H1 (cell line): ENCODE results near the gene DNM2. TPM values are rescaled to one million over a fixed set of nuclear protein-coding genes. Genes with fewer than 3 reads are reported as not detected.

ENCODE experiments used
- CTCF ChIA-PET: fragments of 300-600 bp; sonication (Branson Sonifier 250); formaldehyde crosslinking; loops from one replicate; lab custom pipeline; 2021; ENCODE audit not compliant: partially characterized antibody; lab: Charles Lee
- POLR2A ChIA-PET: fragments of 300-600 bp; sonication (Branson Sonifier 250); formaldehyde crosslinking; loops from one replicate; lab custom pipeline; 2021; ENCODE audit warnings: inconsistent platforms; ENCODE audit not compliant: partially characterized antibody; lab: Charles Lee
- DNase-seq, 2 experiments: peaks; one replicate each; pipeline versions ENCODE4 v3.0.0 to v3.0.0-alpha.2; 2010 to 2022; ENCODE audit warnings: low spot score in 2 of 2, low read depth in 1 of 2, mixed read lengths in 1 of 2
- FAIRE-seq: peaks from 2 replicates; lab custom pipeline; 2011; peaks lifted over from hg19 to GRCh38; lab: Jason Lieb, UNC
- H2AFZ ChIP-seq: 2 replicates; pipeline ENCODE4 v1.8.1; 2012; ENCODE audit warnings: low read length, inconsistent platforms
- H2AK5ac ChIP-seq: 2 replicates; pipeline ENCODE4 v1.6.1; 2013; ENCODE audit warnings: low read depth, low read length
- H2BK120ac ChIP-seq: replicated peaks from 2 replicates; pipeline ENCODE3; 2013; ENCODE audit warnings: low read depth, low read length, inconsistent platforms
- H2BK12ac ChIP-seq: 2 replicates; pipeline ENCODE4 v1.6.1; 2013; ENCODE audit warnings: low read depth, low read length
- H2BK15ac ChIP-seq: 2 replicates; pipeline ENCODE4 v1.6.1; 2013; ENCODE audit warnings: low read length
- H2BK20ac ChIP-seq: 2 replicates; pipeline ENCODE4 v1.6.1; 2013; ENCODE audit warnings: low read length
- H2BK5ac ChIP-seq: 2 replicates; pipeline ENCODE4 v1.6.1; 2013; ENCODE audit warnings: low read depth, low read length
- H3K14ac ChIP-seq: 2 replicates; pipeline ENCODE4 v1.6.1; 2013; ENCODE audit warnings: inconsistent platforms; ENCODE audit not compliant: insufficient read length
- H3K18ac ChIP-seq: 2 replicates; pipeline ENCODE4 v1.6.1; 2013; ENCODE audit warnings: low read length; ENCODE audit errors: extremely low read depth
- H3K23ac ChIP-seq: 2 replicates; pipeline ENCODE4 v1.6.1; 2013; ENCODE audit warnings: inconsistent platforms; ENCODE audit not compliant: insufficient read length
- H3K23me2 ChIP-seq: 2 replicates; pipeline ENCODE4 v1.6.1; 2013; ENCODE audit warnings: low read depth, low read length
- H3K27ac ChIP-seq: 2 replicates; pipeline ENCODE4 v1.6.1; 2011; ENCODE audit warnings: low read depth, low read length, inconsistent platforms
- H3K27me3 ChIP-seq, 4 experiments: replicated peaks in 1 of 4; 1 replicate in 1 of 4; 2 replicates in 3 of 4; pipeline versions ENCODE4 v1.6.1 to v1.8.1; 2011 to 2013; ENCODE audit warnings: low read length in 3 of 4, mild to moderate bottlenecking in 3 of 4, inconsistent platforms in 2 of 4, mixed read lengths in 2 of 4, moderate library complexity in 1 of 4; ENCODE audit not compliant: control insufficient read depth in 3 of 4, insufficient read depth in 3 of 4; ENCODE audit errors: extremely low read depth in 1 of 4
- H3K36me3 ChIP-seq, 4 experiments: 2 replicates each; pipeline versions ENCODE4 v1.6.1 to v1.8.1; 2011 to 2013; ENCODE audit warnings: mild to moderate bottlenecking in 4 of 4, low read length in 3 of 4, moderate library complexity in 2 of 4, control low read depth in 1 of 4, inconsistent platforms in 1 of 4; ENCODE audit not compliant: insufficient read depth in 4 of 4, control insufficient read depth in 2 of 4
- H3K4ac ChIP-seq: replicated peaks from 2 replicates; pipeline ENCODE3; 2013; ENCODE audit warnings: low read length, low read depth, mixed read lengths, inconsistent platforms; ENCODE audit not compliant: insufficient read length
- H3K4me1 ChIP-seq, 4 experiments: replicated peaks in 1 of 4; 1 replicate in 1 of 4; 2 replicates in 3 of 4; pipeline versions ENCODE4 v1.6.1 to v1.8.1; 2011 to 2013; ENCODE audit warnings: low read length in 3 of 4, inconsistent platforms in 2 of 4, mixed read lengths in 1 of 4; ENCODE audit not compliant: insufficient read depth in 4 of 4, control insufficient read depth in 3 of 4
- H3K4me2 ChIP-seq, 2 experiments: 2 replicates each; pipeline versions ENCODE4 v1.6.1 to v1.8.1; 2011 to 2013; ENCODE audit warnings: low read depth in 2 of 2, low read length in 2 of 2, control low read depth in 1 of 2, inconsistent platforms in 1 of 2, mild to moderate bottlenecking in 1 of 2; ENCODE audit not compliant: insufficient read depth in 1 of 2
- H3K4me3 ChIP-seq, 4 experiments: fragments of 200-600, 300-600 bp in 1 of 4; sonication (generic), shearing (Covaris generic), sonication (Bioruptor Twin) in 1 of 4; 2 replicates each; pipeline versions ENCODE4 v1.5.1 to v1.8.1; 2011 to 2016; ENCODE audit warnings: low read length in 4 of 4, low read depth in 3 of 4, control low read depth in 2 of 4, inconsistent platforms in 2 of 4, mild to moderate bottlenecking in 2 of 4, mixed read lengths in 1 of 4, moderate library complexity in 1 of 4; ENCODE audit not compliant: insufficient read depth in 2 of 4; ENCODE audit errors: extremely low read depth in 1 of 4
- H3K56ac ChIP-seq: replicated peaks from 2 replicates; pipeline ENCODE3; 2013; ENCODE audit warnings: low read depth, mild to moderate bottlenecking, mixed read lengths, low read length, inconsistent platforms; ENCODE audit not compliant: insufficient read length
- H3K79me1 ChIP-seq: 2 replicates; pipeline ENCODE4 v1.6.1; 2013; ENCODE audit warnings: low read depth, low read length, control low read depth
- H3K79me2 ChIP-seq, 2 experiments: 2 replicates each; pipeline versions ENCODE4 v1.6.1 to v1.8.1; 2012 to 2013; ENCODE audit warnings: low read length in 2 of 2, mild to moderate bottlenecking in 2 of 2, inconsistent platforms in 1 of 2; ENCODE audit not compliant: insufficient read depth in 2 of 2, control insufficient read depth in 1 of 2
- H3K9ac ChIP-seq, 4 experiments: replicated peaks in 1 of 4; 1 replicate in 1 of 4; 2 replicates in 3 of 4; pipeline versions ENCODE4 v1.6.1 to v1.8.1; 2011 to 2013; ENCODE audit warnings: low read depth in 3 of 4, low read length in 3 of 4, control low read depth in 2 of 4, mild to moderate bottlenecking in 2 of 4, moderate library complexity in 2 of 4, inconsistent platforms in 1 of 4; ENCODE audit errors: extremely low read depth in 1 of 4
- H3K9me3 ChIP-seq, 2 experiments: 2 replicates each; pipeline versions ENCODE4 v1.6.1 to v1.8.1; 2012 to 2013; ENCODE audit warnings: mild to moderate bottlenecking in 2 of 2, moderate library complexity in 2 of 2, control low read depth in 1 of 2, inconsistent platforms in 1 of 2, low read depth in 1 of 2, low read length in 1 of 2, mixed read lengths in 1 of 2; ENCODE audit not compliant: insufficient read depth in 2 of 2
- H4K20me1 ChIP-seq, 2 experiments: replicated peaks in 1 of 2; 2 replicates each; pipeline versions ENCODE3 to v1.8.1; 2011 to 2013; ENCODE audit warnings: inconsistent platforms in 2 of 2, low read length in 2 of 2, mild to moderate bottlenecking in 1 of 2; ENCODE audit not compliant: insufficient read depth in 2 of 2, control insufficient read depth in 1 of 2
- H4K5ac ChIP-seq: 2 replicates; pipeline ENCODE4 v1.6.1; 2013; ENCODE audit warnings: low read length, low read depth, mixed read lengths, inconsistent platforms; ENCODE audit not compliant: insufficient read length
- H4K8ac ChIP-seq: 2 replicates; pipeline ENCODE4 v1.8.0; 2013; ENCODE audit warnings: mild to moderate bottlenecking, moderate library complexity, low read length, inconsistent platforms; ENCODE audit not compliant: insufficient read depth; ENCODE audit errors: extremely low read depth
- H4K91ac ChIP-seq: replicated peaks from 2 replicates; pipeline ENCODE3; 2013; ENCODE audit warnings: low read length, mixed read lengths, inconsistent platforms; ENCODE audit not compliant: insufficient read length
- KDM1A ChIP-seq: fragments of 200-600, 300-600 bp; sonication (generic); IDR thresholded peaks from 2 replicates; pipeline ENCODE4 v1.7.1; 2016; ENCODE audit warnings: mild to moderate bottlenecking, low read length, borderline replicate concordance
- RBBP5 ChIP-seq: IDR thresholded peaks from 2 replicates; pipeline ENCODE4 v1.7.1; 2012; ENCODE audit warnings: low read depth, mild to moderate bottlenecking, inconsistent platforms, low read length, moderate library complexity, borderline replicate concordance
- SAP30 ChIP-seq: fragments of 300-600 bp; sonication (generic); IDR thresholded peaks from 2 replicates; pipeline ENCODE4 v1.7.1; 2012; ENCODE audit warnings: low read length, moderate library complexity, mild to moderate bottlenecking, inconsistent platforms; ENCODE audit not compliant: insufficient read depth, insufficient replicate concordance
- SUZ12 ChIP-seq: fragments of 200-600 bp; sonication (generic); IDR thresholded peaks from 2 replicates; pipeline ENCODE4 v1.6.1; 2012; ENCODE audit warnings: mild to moderate bottlenecking, inconsistent platforms, low read length, moderate library complexity, mixed read lengths
- WGBS, 2 experiments: shearing (Covaris generic) in 1 of 2; methylation state at CpG; one replicate each; pipeline versions ENCODE4 v1.1.6 to v1.1.7; 2013 to 2015; ENCODE audit warnings: low lambda C conversion rate in 2 of 2, mixed read lengths in 2 of 2, inconsistent platforms in 1 of 2, low coverage in 1 of 2, missing lambda C conversion rate in 1 of 2; ENCODE audit not compliant: insufficient replicate concordance in 2 of 2, insufficient coverage in 1 of 2, insufficient read length in 1 of 2; ENCODE audit errors: extremely low coverage in 1 of 2, missing lambda C conversion rate in 1 of 2; 5-methylcytosine and 5-hydroxymethylcytosine counted together
- polyA plus RNA-seq, 7 experiments: library from polyadenylated mRNA; depleted of rRNA in 3 of 7; stranded (reverse) in 5 of 7; unstranded in 2 of 7; fragments of >200 nt in 5 of 7; fragments of 200-250 nt in 2 of 7; gene quantifications; 1 replicate in 5 of 7; 2 replicates in 1 of 7; 4 replicates in 1 of 7; pipeline versions ENCODE4 v1.2.1 to v1.2.3, GENCODE V29; 2011 to 2013; ENCODE audit warnings: missing spikeins in 2 of 7, mixed read lengths in 2 of 7
- total RNA-seq: library from RNA; stranded (reverse); fragmentation: NEBNext Ultra II Directional; extraction: Animal tissue kit (Norgen Biotek cat#: 25700); gene quantifications from 2 replicates; pipeline ENCODE4 v1.2.1, GENCODE V29; 2021
- TF ChIP-seq, protein P1 (sequence below): IDR thresholded peaks from 2 replicates; pipeline ENCODE4 v1.6.1; 2012; ENCODE audit warnings: low read length, inconsistent platforms

The DNM2 gene
- total and polyA plus RNA-seq, 2 of the 8 experiments (the other 6 are each of a cell fraction or from before 2014, with no cell fraction given), result 61.9 to 120 TPM

DNA sequence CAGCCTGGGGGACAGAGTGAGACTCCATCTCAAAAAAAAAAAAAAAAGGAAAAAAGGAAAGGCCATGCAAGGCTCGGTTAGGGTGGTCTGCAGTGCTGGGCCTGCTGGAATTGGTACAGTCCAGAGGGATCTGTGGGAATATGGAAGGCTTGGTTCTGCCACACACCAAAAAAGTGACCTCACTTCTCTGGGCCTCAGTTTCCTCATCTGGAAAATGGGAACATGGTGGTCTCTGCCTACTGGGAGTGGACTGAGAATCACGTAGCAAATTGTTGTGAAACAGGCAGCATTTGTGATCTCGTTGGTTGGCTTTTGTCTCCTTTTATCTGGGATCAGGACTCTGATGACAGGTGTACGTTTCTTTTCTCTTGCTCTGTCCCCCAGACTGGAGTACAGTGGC, 7.5 kb downstream of the DNM2 start:
- no peak overlapping the region for H3K56ac ChIP-seq
- FAIRE-seq (no peak), DNase-seq (no peak)
- H3K23ac ChIP-seq, result no peak overlapping the region
- no peaks in the 10 kb centered on the region for H3K23me2 ChIP-seq
- 90% methylated on average over 3 of the region's 4 CpGs; no CpG with 5 or more reads in 1 of the 2 experiments for WGBS, 2 experiments
- peaks cover 0 to 3% (median 0%) of the 10 kb centered on the region in 4 experiments; a peak in 1 of 8 replicates for H3K36me3 ChIP-seq
- H4K20me1 ChIP-seq, result peaks cover 11 to 27% of the 10 kb centered on the region in 2 experiments
- H3K14ac ChIP-seq, result no peak overlapping the region
- no peak overlapping the region for H4K5ac ChIP-seq
- no peak overlapping the region for H4K91ac ChIP-seq
- no peak overlapping the region for H3K18ac ChIP-seq
- H3K9me3 ChIP-seq, result no peaks in the 10 kb centered on the region
- H3K27ac ChIP-seq, result no peak overlapping the region
- no peak overlapping the region for H2BK15ac ChIP-seq
- CTCF ChIA-PET, result no interaction called here
- POLR2A ChIA-PET, result no interaction called here
- no peak overlapping the region for H3K9ac ChIP-seq
- H3K4me3 ChIP-seq, result no peak overlapping the region
- H2AFZ ChIP-seq, result no peak overlapping the region
- no peak overlapping the region for H2AK5ac ChIP-seq
- no peak overlapping the region for H3K4ac ChIP-seq
- no peak overlapping the region for H3K4me2 ChIP-seq
- H3K27me3 ChIP-seq, result no peaks in the 10 kb centered on the region
- peaks cover 24 to 92% of the 10 kb centered on the region in 2 experiments for H3K79me2 ChIP-seq
- TF ChIP-seq KDM1A (peak; percentile 20; the same call in 1 of the 2 replicates), RBBP5 (no peak), SAP30 (no peak), SUZ12 (no peak)
- TF ChIP-seq, protein P1, sequence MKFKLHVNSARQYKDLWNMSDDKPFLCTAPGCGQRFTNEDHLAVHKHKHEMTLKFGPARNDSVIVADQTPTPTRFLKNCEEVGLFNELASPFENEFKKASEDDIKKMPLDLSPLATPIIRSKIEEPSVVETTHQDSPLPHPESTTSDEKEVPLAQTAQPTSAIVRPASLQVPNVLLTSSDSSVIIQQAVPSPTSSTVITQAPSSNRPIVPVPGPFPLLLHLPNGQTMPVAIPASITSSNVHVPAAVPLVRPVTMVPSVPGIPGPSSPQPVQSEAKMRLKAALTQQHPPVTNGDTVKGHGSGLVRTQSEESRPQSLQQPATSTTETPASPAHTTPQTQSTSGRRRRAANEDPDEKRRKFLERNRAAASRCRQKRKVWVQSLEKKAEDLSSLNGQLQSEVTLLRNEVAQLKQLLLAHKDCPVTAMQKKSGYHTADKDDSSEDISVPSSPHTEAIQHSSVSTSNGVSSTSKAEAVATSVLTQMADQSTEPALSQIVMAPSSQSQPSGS, result no peak
- no peak overlapping the region for H2BK20ac ChIP-seq
- H2BK120ac ChIP-seq, result no peak overlapping the region
- no peak overlapping the region; the same call in 1 of the 2 replicates for H4K8ac ChIP-seq
- H3K4me1 ChIP-seq, result no peaks in the 10 kb centered on the region
- H2BK5ac ChIP-seq, result no peak overlapping the region
- no peak overlapping the region for H2BK12ac ChIP-seq
- H3K79me1 ChIP-seq, result peaks cover 17% of the 10 kb centered on the region
